Thyroid gland (tissue), 4 donors: ENCODE data around the gene MYO1D.

Source experiments
- POLR2A ChIP-seq, 2 donors: fragments of 450-650 bp; IDR thresholded peaks; one replicate each; pipeline ENCODE4 v1.6.1; 2017; ENCODE audit warnings: antibody characterized with exemption in 2 of 2, mild to moderate bottlenecking in 2 of 2, moderate library complexity in 1 of 2
- TF ChIP-seq, protein P1 (sequence below), 6 experiments: fragments of 200-600 bp in 3 of 6; fragments of 450-650 bp in 3 of 6; sonication (generic) in 3 of 6; IDR thresholded peaks; one replicate each; pipeline ENCODE4 v1.5.1; 2016 to 2019; ENCODE audit warnings: antibody characterized with exemption in 6 of 6, mild to moderate bottlenecking in 2 of 6, inconsistent platforms in 1 of 6, moderate library complexity in 1 of 6

DNA sequence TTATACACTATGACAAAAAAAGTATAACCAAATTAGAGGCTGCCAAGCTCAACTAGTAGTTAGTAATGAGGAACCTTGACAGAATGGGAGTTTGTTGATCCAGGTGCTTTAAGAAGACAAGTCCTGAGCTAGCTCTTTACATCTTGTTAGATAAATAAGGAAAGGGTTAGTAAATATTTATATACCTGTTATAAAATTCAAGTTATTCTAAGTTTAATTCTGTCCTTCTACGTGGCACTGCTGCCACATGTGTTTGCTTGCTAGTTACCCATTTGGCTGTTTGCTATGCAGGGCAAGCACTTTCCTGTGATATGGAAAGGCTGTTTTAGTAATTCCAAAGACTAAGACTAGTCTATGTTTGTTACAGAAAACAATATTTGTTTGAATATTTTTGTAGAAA, 180.5 kb downstream of the MYO1D start:
- TF ChIP-seq POLR2A (IDR thresholded peaks at IDR 0.05): no peak
- TF ChIP-seq, protein P1, sequence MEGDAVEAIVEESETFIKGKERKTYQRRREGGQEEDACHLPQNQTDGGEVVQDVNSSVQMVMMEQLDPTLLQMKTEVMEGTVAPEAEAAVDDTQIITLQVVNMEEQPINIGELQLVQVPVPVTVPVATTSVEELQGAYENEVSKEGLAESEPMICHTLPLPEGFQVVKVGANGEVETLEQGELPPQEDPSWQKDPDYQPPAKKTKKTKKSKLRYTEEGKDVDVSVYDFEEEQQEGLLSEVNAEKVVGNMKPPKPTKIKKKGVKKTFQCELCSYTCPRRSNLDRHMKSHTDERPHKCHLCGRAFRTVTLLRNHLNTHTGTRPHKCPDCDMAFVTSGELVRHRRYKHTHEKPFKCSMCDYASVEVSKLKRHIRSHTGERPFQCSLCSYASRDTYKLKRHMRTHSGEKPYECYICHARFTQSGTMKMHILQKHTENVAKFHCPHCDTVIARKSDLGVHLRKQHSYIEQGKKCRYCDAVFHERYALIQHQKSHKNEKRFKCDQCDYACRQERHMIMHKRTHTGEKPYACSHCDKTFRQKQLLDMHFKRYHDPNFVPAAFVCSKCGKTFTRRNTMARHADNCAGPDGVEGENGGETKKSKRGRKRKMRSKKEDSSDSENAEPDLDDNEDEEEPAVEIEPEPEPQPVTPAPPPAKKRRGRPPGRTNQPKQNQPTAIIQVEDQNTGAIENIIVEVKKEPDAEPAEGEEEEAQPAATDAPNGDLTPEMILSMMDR (IDR thresholded peaks at IDR 0.05): no peak
